Lower leg skin (tissue), 3 donors: Measurements from ENCODE around the gene CA10.

Source experiments
- POLR2A ChIP-seq, 2 donors: fragments of 450-650 bp; IDR thresholded peaks; one replicate each; pipeline ENCODE4 v1.6.1; 2016 to 2017; ENCODE audit warnings: antibody characterized with exemption in 2 of 2, mild to moderate bottlenecking in 1 of 2, moderate library complexity in 1 of 2
- TF ChIP-seq, protein P1 (sequence below), 3 donors: fragments of 450-650 bp; IDR thresholded peaks; one replicate each; pipeline ENCODE4 v1.5.1; 2016; ENCODE audit warnings: antibody characterized with exemption in 3 of 3, mild to moderate bottlenecking in 3 of 3, moderate library complexity in 2 of 3

DNA sequence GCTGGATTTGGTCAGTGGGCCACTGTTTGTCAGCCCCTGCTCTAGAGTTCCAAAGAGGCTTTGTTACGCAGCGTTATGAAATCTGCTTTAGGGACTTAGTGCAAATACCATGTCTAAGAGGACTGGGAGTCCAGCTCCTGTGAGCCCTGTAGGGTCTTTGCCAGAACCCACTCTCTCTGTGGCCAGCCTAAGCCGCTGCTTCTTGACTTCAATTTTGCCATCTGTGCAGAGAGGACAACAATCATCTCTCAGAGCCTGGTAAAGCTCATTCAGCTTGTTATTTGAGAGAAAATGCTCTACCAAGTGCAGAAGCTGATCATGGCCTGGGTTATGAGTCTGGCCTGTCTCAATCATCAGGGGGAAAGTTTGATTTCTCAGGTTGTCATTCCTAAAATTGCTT, 17.9 kb downstream of the CA10 start:
- TF ChIP-seq, protein P1, sequence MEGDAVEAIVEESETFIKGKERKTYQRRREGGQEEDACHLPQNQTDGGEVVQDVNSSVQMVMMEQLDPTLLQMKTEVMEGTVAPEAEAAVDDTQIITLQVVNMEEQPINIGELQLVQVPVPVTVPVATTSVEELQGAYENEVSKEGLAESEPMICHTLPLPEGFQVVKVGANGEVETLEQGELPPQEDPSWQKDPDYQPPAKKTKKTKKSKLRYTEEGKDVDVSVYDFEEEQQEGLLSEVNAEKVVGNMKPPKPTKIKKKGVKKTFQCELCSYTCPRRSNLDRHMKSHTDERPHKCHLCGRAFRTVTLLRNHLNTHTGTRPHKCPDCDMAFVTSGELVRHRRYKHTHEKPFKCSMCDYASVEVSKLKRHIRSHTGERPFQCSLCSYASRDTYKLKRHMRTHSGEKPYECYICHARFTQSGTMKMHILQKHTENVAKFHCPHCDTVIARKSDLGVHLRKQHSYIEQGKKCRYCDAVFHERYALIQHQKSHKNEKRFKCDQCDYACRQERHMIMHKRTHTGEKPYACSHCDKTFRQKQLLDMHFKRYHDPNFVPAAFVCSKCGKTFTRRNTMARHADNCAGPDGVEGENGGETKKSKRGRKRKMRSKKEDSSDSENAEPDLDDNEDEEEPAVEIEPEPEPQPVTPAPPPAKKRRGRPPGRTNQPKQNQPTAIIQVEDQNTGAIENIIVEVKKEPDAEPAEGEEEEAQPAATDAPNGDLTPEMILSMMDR (IDR thresholded peaks at IDR 0.05) = no peak
- no peak for TF ChIP-seq POLR2A (IDR thresholded peaks at IDR 0.05)
